ENCODE data around the gene DLG3.

Gene DLG3

DNA sequence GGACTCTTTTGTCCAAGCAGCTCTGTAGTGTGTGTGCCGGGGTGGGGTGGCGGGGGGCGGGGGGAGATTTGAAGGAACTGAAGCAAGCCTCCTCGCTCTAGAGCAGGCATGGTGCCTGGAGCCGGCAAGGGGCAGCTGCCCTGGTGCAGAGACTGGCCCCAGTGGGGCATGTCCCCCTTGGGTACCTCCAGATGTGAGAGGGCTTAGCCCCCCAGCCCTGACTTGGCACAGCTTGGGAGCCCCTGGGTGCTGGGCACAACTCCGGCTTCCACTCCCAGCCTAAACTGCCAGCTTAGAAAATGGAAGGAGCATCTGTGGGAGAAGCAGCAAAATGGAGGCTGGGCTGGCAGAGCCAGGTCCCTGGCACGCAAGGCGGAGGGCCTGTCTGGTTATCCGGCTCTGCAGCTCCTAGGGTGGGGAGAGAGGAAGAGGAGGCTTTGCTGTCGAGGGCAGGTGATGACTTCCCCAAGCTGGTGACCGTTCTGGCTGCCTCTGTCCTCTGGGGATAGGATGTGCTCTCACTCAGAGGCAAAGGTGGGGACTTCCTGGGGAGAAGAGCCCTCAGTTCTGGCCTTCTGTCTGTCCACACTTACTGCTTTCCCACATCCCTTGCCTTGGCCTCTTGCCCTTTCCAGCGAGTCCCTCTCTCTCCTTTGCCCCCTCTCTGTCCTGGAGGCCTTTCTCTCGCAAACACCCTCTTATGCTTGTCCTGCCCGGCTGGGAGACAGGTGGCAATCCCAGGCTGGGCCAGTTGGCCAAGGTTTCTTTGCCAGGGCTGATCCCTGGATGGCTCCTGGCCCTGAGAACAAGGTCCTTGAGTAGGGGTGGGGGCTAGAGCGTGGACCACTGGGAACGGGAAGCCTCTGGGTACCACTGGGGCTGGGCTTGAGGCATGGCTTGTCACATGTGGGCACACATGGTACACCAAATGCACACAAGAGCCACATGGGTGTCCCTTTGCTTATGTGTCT, 2.0 kb downstream of the DLG3 start:
- in situ Hi-C loops (cut with MboI; ENCODE audit: low sequenced_read_pairs, unreplicated experiment) = no loop called here
- TF ChIP-seq CTCF (IDR thresholded peaks at IDR 0.05; ENCODE audit: borderline replicate concordance, control extremely low read depth, extremely low read depth, insufficient read depth, missing control alignments) = no peak
- peak; percentile 12 for DNase-seq (ENCODE audit: low spot score)

DNA sequence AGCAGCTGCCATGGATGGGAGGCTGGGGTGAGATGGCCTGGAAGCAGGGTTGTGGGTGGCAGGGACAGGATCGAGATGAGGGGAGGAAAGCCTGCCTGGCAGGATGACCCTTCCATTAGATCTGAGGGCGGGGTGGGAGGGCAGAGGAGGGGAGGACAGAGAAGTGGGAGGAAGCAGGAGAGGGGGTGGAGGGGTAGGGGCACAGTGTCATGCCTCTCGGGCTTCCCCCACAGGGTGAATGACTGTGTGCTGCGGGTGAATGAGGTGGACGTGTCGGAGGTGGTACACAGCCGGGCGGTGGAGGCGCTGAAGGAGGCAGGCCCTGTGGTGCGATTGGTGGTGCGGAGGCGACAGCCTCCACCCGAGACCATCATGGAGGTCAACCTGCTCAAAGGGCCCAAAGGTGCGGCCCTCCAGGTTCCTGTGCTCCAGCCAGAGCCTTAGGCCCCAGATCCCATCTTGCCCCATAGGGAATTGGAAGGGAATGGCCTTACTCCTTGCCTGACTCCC, 4.9 kb downstream of the DLG3 start:
- DNase-seq (ENCODE audit: low spot score) = no peak
- in situ Hi-C loops (cut with MboI; ENCODE audit: low sequenced_read_pairs, unreplicated experiment) = no loop called here
- TF ChIP-seq CTCF (IDR thresholded peaks at IDR 0.05; ENCODE audit: borderline replicate concordance, control extremely low read depth, extremely low read depth, insufficient read depth, missing control alignments) = no peak

DNA sequence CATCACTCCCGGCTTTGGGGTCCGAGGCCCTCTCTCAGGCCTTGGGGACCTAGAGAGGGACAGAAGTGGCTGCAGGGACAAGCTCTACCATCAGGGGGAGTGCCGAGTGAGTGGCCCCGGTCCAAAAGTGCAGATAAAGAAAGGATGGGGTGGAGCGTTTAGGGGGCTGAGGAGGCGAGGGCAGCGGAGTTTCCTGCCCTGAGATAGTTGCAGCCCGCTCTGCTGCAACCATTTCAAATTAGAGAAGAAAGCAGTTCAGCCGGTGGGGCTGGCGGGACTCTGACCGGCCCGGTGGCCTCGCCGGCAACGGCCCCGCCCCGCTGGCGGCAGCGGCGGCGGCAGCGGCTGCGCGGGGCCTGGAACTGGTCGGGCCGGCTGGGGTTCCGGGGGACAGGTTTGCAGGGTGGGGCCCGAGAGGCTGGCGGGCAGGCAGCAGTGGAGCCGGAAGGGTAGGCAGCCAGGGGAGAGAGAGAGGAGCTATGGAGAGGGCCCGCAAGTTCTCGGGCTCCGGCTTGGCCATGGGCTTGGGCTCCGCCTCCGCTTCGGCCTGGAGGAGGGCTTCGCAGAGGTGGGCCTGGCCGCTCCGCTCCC, 7.6 kb downstream of the DLG3 start:
- peak; percentile 49 for TF ChIP-seq CTCF (IDR thresholded peaks at IDR 0.05; ENCODE audit: borderline replicate concordance, control extremely low read depth, extremely low read depth, insufficient read depth, missing control alignments)
- DNase-seq (ENCODE audit: low spot score) = peak; percentile 72
- in situ Hi-C loops (cut with MboI; ENCODE audit: low sequenced_read_pairs, unreplicated experiment) = loop anchor here (25.0 kb wide), 1 partner anchor 210 kb away; no protein-coding TSS in a partner anchor

- in situ Hi-C loops (cut with MboI; ENCODE audit: low sequenced_read_pairs, unreplicated experiment) = loop anchor here (25.0 kb wide), 1 partner anchor 209 kb away; no protein-coding TSS in a partner anchor
- no peak for TF ChIP-seq CTCF (IDR thresholded peaks at IDR 0.05; ENCODE audit: borderline replicate concordance, control extremely low read depth, extremely low read depth, insufficient read depth, missing control alignments)
- no peak for DNase-seq (ENCODE audit: low spot score)
These were observed 8.5 kb downstream of the DLG3 start for GRCh38 chrX:70453024-70453618.

DNA sequence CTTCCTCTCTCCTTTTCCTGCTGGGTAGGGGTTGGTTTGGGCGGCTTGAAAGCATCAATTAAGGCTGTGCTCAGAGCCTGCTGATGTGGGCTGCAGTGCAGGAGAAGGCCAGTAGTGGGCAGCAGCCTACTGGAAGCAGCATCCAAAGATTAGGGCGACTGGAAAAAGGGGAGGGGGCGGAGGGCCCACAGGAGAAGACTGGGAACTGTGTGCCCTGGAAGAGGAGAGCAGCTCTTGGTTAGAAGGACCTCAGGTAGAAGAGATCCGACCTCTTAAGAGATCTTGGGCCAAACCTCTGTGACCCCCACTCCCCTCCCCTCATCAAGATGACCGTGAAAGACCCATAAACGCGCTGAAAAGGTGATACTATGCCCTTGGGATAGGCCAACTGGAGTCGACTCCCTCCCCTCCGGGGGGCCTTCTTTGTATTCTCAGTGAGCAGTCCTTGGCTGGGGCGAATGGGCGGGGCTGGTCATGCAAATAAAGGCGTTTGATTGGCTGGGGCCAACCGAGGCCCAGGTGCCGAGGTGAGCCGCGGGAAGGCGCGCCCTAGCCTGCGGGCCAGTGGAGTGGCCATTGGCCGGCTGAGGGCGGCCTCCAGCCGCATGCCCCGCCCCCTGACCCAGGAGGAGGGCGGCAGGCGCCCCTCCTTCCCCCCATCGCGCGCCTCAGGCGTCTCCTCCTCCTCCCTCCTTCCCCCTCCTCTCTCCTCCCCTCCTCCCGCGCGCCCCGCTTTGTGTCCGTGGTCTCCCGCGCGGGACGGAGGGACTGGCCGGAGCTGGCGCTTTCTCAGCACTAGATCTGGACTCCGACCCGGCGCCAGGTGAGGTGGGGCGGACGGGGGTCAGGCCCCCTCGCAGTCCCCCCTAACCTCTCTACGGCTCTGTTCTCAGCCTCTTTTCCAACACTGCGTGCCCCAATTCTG, 10.1 kb downstream of the DLG3 start:
- peak; percentile 64 for DNase-seq (ENCODE audit: low spot score)
- peak; percentile 87 for TF ChIP-seq CTCF (IDR thresholded peaks at IDR 0.05; ENCODE audit: borderline replicate concordance, control extremely low read depth, extremely low read depth, insufficient read depth, missing control alignments)
- in situ Hi-C loops (cut with MboI; ENCODE audit: low sequenced_read_pairs, unreplicated experiment) = loop anchor here (25.0 kb wide), 1 partner anchor 208 kb away; no protein-coding TSS in a partner anchor
